Caco-2 (cell line): ENCODE measurements around the gene MAGI1. TPM values are rescaled to one million over a fixed set of nuclear protein-coding genes. Genes with fewer than 3 reads are reported as not detected.

Experiments
- BruUV-seq: library from RNA; stranded (reverse); fragments of 400-500 nt; replicated peaks from 2 replicates; lab custom pipeline; 2021; lab: Mats Ljungman, UMichigan
- CTCF ChIA-PET: fragments of 300-600 bp; sonication (Branson Sonifier 250); formaldehyde crosslinking; loops from one replicate; lab custom pipeline; 2022; ENCODE audit warnings: antibody characterized with exemption; lab: Charles Lee
- POLR2A ChIA-PET: fragments of 300-600 bp; sonication (Branson Sonifier 250); formaldehyde crosslinking; loops from one replicate; lab custom pipeline; 2022; ENCODE audit warnings: antibody characterized with exemption; lab: Charles Lee
- DNase-seq, 2 experiments: peaks; one replicate each; pipeline versions ENCODE4 v3.0.0 to v3.0.0-alpha.2; 2020 to 2022
- H3K27me3 ChIP-seq: replicated peaks from 2 replicates; pipeline ENCODE4 v1.6.0; 2011; ENCODE audit warnings: low read length; ENCODE audit not compliant: control insufficient read depth, insufficient read depth
- H3K36me3 ChIP-seq: 2 replicates; pipeline ENCODE4 v1.5.1; 2011; ENCODE audit warnings: low read length; ENCODE audit not compliant: control insufficient read depth, insufficient read depth
- H3K4me1 ChIP-seq: fragments of 250-450 bp; sonication (Bioruptor Pico); 2 replicates; pipeline ENCODE4 v1.5.1; 2020; ENCODE audit warnings: mild to moderate bottlenecking
- H3K4me3 ChIP-seq: 2 replicates; pipeline ENCODE4 v1.5.1; 2011; ENCODE audit warnings: low read depth, mild to moderate bottlenecking, control low read depth, low read length
- H3K9me3 ChIP-seq: fragments of 250-450 bp; sonication (Bioruptor Pico); 2 replicates; pipeline ENCODE4 v1.5.1; 2020; ENCODE audit warnings: mild to moderate bottlenecking, moderate library complexity
- H3K27ac Mint-ChIP-seq: one replicate; pipeline ENCODE4 v1.8.0; 2022; ENCODE audit warnings: mixed read lengths; ENCODE audit not compliant: unreplicated experiment
- H3K27me3 Mint-ChIP-seq: one replicate; pipeline ENCODE4 v1.8.0; 2022; ENCODE audit warnings: mixed read lengths; ENCODE audit not compliant: insufficient read depth, unreplicated experiment
- H3K36me3 Mint-ChIP-seq: one replicate; pipeline ENCODE4 v1.8.0; 2022; ENCODE audit warnings: mild to moderate bottlenecking, mixed read lengths; ENCODE audit not compliant: insufficient read depth, unreplicated experiment
- H3K4me1 Mint-ChIP-seq: one replicate; pipeline ENCODE4 v1.8.0; 2022; ENCODE audit warnings: low read depth, mixed read lengths; ENCODE audit not compliant: unreplicated experiment
- H3K4me3 Mint-ChIP-seq: one replicate; pipeline ENCODE4 v1.8.0; 2022; ENCODE audit warnings: mild to moderate bottlenecking, moderate library complexity, mixed read lengths; ENCODE audit not compliant: unreplicated experiment
- H3K9me3 Mint-ChIP-seq: one replicate; pipeline ENCODE4 v1.8.0; 2022; ENCODE audit warnings: mixed read lengths; ENCODE audit not compliant: unreplicated experiment
- intact Hi-C: fragments of 100-400 bp; cut with micrococcal nuclease; formaldehyde crosslinking; loops from one replicate; pipeline ENCODE4 v1.10.0; 2022; ENCODE audit not compliant: unreplicated experiment
- total RNA-seq: library from RNA; stranded (reverse); gene quantifications from 2 replicates; pipeline ENCODE4 v1.2.3, GENCODE V29; 2022
- TF ChIP-seq, protein P1 (sequence below), 2 experiments: fragments of 200-600 bp in 1 of 2; IDR thresholded peaks; 1 replicate in 1 of 2; 2 replicates in 1 of 2; pipeline versions ENCODE4 v1.5.1 to v1.8.0; 2011 to 2022; ENCODE audit warnings: antibody characterized with exemption in 1 of 2, control low read depth in 1 of 2, inconsistent platforms in 1 of 2, low read depth in 1 of 2, low read length in 1 of 2, mild to moderate bottlenecking in 1 of 2, moderate library complexity in 1 of 2; ENCODE audit not compliant: insufficient read depth in 1 of 2, severe bottlenecking in 1 of 2, unreplicated experiment in 1 of 2

The MAGI1 gene
- total RNA-seq, 1 experiment from 2014 or later = 64.9 TPM

DNA sequence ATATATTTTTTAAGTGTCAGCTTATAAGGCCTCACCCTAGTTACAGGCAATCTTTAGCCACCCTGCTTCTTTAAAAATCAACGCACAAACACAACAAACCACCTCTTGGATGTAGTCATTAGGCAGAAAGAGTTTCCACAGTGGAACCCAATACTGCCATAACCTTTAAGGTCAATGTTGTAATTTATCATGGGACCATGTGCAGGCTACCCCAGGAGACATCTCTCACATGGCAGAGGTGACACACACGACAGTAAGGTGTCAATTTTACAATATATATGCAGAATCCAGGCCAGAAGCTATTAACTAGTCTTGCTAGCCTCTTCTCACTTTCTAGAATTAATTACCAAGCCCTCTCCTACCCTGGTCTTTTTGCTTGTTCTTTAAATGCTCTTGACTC is 336.5 kb downstream of the MAGI1 start:
- Mint-ChIP-seq H3K27me3 (no peaks in the 10 kb centered on the region), H3K4me1 (peaks cover 6% of the 10 kb centered on the region), H3K27ac (no peak overlapping the region), H3K36me3 (peaks cover 15% of the 10 kb centered on the region), H3K4me3 (no peak overlapping the region), H3K9me3 (no peaks in the 10 kb centered on the region)
- Histone ChIP-seq H3K9me3 (no peaks in the 10 kb centered on the region), H3K4me1 (no peaks in the 10 kb centered on the region), H3K4me3 (no peak overlapping the region), H3K36me3 (no peaks in the 10 kb centered on the region), H3K27me3 (no peaks in the 10 kb centered on the region)
- DNase-seq = no peak
- BruUV-seq = no TSS peak
- ChIA-PET POLR2A (no interaction called here), CTCF (no interaction called here)
- intact Hi-C loops = no loop called here
- TF ChIP-seq, protein P1, sequence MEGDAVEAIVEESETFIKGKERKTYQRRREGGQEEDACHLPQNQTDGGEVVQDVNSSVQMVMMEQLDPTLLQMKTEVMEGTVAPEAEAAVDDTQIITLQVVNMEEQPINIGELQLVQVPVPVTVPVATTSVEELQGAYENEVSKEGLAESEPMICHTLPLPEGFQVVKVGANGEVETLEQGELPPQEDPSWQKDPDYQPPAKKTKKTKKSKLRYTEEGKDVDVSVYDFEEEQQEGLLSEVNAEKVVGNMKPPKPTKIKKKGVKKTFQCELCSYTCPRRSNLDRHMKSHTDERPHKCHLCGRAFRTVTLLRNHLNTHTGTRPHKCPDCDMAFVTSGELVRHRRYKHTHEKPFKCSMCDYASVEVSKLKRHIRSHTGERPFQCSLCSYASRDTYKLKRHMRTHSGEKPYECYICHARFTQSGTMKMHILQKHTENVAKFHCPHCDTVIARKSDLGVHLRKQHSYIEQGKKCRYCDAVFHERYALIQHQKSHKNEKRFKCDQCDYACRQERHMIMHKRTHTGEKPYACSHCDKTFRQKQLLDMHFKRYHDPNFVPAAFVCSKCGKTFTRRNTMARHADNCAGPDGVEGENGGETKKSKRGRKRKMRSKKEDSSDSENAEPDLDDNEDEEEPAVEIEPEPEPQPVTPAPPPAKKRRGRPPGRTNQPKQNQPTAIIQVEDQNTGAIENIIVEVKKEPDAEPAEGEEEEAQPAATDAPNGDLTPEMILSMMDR (IDR thresholded peaks at IDR 0.05; ENCODE audit: insufficient read depth in 1 of 2, low read depth in 1 of 2, low read length in 1 of 2, severe bottlenecking in 1 of 2, unreplicated experiment in 1 of 2) = no peak

DNA sequence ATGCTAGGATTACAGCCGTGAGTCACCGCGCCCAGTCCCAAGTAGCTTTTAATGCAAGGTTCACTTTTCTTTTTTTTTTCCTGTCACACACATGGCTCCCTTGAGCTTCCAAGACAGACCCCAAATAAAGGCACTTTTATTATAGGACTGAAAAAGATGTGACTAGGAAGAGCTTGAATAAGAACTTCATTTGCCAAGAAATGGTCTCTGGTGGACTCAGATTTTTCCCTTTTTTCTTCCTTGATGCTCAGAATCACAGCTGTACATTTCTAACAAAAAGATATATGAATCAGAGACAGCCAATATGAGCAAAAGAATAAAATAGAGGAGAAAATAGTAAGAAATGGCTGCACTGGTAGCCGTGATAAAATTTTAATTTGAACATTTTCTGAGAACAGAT is 337.2 kb downstream of the MAGI1 start:
- Histone ChIP-seq H3K4me3 (no peak overlapping the region), H3K9me3 (no peaks in the 10 kb centered on the region), H3K27me3 (no peaks in the 10 kb centered on the region), H3K4me1 (no peaks in the 10 kb centered on the region), H3K36me3 (no peaks in the 10 kb centered on the region)
- no peak overlapping the region for H3K27ac Mint-ChIP-seq
- TF ChIP-seq, protein P1 (IDR thresholded peaks at IDR 0.05; ENCODE audit: insufficient read depth in 1 of 2, low read depth in 1 of 2, low read length in 1 of 2, severe bottlenecking in 1 of 2, unreplicated experiment in 1 of 2) = no peak
- intact Hi-C loops = no loop called here
- no peak for DNase-seq
- BruUV-seq = no TSS peak
- peaks cover 15% of the 10 kb centered on the region for H3K36me3 Mint-ChIP-seq
- H3K4me3 Mint-ChIP-seq = no peak overlapping the region
- ChIA-PET CTCF (no interaction called here), POLR2A (no interaction called here)
- H3K27me3 Mint-ChIP-seq = no peaks in the 10 kb centered on the region
- H3K9me3 Mint-ChIP-seq = no peaks in the 10 kb centered on the region
- peaks cover 6% of the 10 kb centered on the region for H3K4me1 Mint-ChIP-seq

DNA sequence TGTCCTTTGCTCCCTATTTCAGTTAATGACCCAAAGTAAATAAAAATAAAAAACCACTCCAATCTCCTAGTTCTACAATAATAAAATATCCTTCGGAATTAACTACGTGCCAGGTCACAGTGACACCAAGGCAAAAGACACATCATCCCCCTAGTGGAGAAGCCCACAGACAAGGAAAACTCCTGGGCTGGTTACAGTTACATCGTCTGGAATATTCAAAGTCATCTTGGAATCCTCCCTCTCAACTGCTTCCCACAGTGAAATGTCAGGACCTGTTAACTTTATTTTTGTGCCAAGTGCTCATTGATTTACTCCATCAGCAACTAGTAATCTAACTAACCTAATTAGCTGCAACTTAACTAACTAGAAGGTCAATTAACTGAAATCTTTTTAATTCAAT is 349.3 kb downstream of the MAGI1 start:
- H3K4me3 Mint-ChIP-seq = no peak overlapping the region
- Histone ChIP-seq H3K36me3 (no peaks in the 10 kb centered on the region; the same call in 1 of the 2 replicates), H3K27me3 (no peaks in the 10 kb centered on the region), H3K9me3 (no peaks in the 10 kb centered on the region), H3K4me1 (no peaks in the 10 kb centered on the region), H3K4me3 (no peak overlapping the region)
- H3K36me3 Mint-ChIP-seq = peaks cover 4% of the 10 kb centered on the region
- CTCF ChIA-PET = no interaction called here
- H3K9me3 Mint-ChIP-seq = no peaks in the 10 kb centered on the region
- no peak overlapping the region for H3K27ac Mint-ChIP-seq
- intact Hi-C loops = no loop called here
- POLR2A ChIA-PET = no interaction called here
- TF ChIP-seq, protein P1 (IDR thresholded peaks at IDR 0.05; ENCODE audit: insufficient read depth in 1 of 2, low read depth in 1 of 2, low read length in 1 of 2, severe bottlenecking in 1 of 2, unreplicated experiment in 1 of 2) = no peak
- H3K27me3 Mint-ChIP-seq = no peaks in the 10 kb centered on the region
- no peak for DNase-seq
- no TSS peak for BruUV-seq
- no peaks in the 10 kb centered on the region for H3K4me1 Mint-ChIP-seq
